Stimulated activated CD8-positive, alpha-beta memory T cell treated with anti-CD3 and anti-CD28 coated beads, Interleukin-4, amount 100 ng/mL, for 24 hours (primary cell): Measurements from ENCODE around the gene NPHS2.
"Not testable (repeated sequence)": the region's sequence is repeated elsewhere in the genome, so short reads cannot be mapped to it uniquely, and the experiment has no call there.

Experiments used
- DNase-seq: peaks from one replicate; pipeline ENCODE4 v3.0.0-alpha.2; 2020; ENCODE audit warnings: low read depth

The NPHS2 gene

DNA sequence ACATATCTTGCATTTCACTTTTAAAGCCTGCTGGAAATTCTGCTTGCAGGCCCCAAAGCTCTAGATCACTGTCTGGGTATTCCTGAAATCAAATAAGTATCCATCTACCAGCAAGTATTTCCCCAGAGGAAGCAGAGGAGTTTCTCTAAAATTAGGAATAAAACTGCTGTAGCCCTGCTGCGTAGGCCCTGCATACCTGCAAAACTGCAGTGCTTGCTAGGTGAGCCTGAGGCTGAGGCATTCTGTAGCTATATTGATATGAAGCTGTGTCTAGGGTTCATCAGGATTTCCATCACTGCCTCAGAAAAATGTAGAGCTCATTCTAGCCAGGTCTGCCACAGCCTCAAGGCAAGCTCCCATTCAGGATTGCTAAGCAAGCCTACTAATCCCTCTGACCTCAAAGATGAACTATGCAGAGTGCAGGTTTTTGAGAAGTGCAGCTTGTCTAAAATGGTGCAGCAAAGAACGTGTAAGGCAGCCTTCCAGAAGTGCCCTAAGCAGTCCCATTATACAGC is 28.7 kb downstream of the NPHS2 start:
- DNase-seq: no peak

DNA sequence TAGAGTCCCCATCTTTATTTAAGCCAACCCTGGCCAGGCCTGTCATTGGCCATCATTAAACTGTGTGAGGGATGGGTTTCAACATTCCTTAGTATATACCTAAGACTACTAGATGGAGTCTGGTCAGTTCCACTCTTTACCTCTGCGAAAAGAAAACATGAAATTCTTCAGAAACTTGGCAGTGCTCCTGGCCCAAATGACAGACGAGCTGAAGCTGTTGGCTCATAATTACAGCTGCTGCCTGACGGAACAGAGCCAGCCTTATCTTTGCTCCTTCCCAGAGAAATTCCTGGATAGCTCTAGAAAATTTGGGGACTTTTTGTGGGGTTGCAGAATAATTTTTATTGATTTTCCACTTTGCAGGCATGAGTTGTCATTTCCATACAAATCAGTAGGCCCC is 30.4 kb downstream of the NPHS2 start:
- no peak for DNase-seq

DNA sequence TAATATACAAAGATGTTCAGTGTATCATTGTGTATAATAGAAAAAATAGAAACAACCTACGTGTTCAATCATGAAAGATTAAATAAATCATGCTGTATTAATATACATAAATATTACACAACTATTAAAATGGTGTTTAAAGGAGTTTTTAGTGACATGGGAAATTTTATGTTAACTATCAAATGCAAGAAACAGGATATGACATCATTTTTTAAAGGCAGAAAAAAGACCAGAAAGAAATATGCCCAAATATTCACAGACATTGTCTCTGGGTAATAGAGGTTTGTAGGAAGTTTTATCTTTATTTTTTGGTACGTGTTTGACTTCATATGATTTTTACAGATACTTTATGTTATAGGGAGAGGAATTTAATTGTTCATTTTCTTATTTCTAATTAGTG is 34.0 kb downstream of the NPHS2 start:
- DNase-seq: no peak

DNA sequence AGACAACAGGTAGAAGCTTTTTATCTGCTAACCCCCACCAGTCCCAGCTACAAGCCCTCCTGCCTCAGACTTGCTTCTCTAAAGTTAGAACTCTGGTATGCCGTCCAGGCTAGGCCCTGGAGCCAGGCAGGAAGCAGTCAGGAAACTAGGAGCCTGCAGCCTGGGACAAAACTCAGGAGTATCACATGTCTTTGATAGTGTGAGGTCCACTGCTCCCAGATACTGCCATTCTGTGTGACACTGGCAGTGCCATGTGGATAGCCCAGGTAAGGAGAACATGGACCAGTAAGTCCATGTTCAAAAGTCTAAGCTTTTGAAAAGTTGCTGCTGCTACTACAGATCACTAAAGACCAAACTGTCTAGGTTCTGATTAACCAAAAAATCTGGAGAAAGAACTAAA is 45.4 kb downstream of the NPHS2 start:
- DNase-seq: no peak

DNA sequence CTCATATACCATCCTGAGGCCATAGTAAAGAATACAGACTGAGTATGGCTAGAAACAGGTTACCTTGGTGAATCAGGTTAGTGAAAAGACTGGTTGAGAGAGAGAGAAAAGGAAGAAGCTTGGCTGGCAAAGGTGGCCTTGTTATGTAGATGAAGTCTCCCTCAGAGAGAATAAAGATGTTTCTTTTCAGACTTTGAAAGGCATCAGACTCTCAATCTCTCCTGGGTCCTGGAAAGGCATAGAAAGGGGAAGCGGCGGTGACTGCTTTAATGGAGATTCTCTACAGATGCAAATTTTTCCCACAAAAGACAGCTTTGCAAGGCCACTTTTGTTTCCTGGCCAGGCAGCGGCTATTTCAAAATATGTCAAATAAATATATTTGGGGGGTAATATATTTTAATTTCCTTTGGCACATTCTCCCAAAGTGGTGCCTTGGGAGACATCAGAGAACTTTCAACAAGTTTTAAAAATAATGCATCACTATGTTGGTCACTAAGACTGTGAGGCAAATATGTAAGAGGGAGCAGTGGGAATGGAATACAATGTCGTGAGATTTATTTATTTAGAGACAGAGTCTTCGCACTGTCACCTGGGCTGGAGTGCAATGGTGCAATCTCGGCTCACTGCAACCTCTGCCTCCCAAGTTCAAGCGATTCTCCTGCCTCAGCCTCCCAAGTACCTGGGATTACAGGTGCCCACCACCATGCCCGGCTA is 46.1 kb downstream of the NPHS2 start:
- no peak for DNase-seq

DNA sequence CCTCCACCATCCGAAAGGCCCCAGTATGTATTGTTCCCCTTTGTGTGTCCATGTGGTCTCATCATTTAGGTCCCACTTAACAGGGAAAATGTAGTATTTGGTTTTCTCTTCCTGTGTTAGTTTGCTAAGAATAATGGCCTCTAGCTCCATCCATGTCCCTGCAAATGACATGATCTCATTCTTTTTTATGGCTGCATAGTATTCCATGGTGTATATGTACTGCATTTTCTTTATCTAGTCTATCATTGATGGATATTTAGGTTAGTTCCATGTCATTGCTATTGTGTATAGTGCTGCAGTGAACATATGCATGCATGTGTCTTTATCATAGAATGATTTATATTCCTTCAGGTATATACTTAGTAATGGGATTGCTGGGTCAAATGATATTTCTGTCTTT is 57.2 kb downstream of the NPHS2 start:
- not testable (repeated sequence) for DNase-seq

DNA sequence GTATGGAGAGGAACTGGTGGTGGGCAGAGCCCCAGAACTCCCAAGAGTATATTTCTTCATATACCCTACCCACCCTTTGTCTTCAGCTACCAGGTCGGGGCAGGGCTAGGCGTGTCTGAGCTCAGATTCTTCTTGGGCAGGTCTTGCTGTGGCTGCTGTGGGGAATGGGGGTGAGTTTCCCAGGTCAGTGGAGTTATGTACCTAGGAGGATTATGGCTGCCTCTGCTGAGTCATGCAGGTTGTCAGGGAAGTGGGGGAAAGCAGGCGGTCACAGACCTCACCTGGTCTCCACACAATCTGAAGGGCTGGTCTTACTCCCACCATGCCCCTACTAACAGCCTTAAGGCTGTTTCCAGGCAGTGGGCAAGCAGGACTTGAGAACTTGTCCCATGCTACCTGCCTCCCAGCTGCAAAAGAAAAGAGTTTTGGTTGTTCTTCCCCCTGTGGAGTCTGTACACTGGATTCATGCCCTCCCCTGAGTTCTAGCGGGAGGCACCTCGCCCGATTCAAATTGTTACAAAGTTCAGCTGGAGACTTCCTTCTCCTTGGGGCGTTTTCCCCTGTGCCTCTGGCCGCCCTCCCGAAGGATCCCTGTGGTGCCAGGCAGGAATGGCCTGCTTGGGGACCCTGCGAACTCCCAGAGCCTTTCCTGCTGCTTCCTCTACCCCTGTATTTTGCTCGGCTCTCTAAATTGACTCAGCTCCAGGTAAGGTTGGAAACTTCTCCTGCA is 58.6 kb downstream of the NPHS2 start:
- DNase-seq: no peak

DNA sequence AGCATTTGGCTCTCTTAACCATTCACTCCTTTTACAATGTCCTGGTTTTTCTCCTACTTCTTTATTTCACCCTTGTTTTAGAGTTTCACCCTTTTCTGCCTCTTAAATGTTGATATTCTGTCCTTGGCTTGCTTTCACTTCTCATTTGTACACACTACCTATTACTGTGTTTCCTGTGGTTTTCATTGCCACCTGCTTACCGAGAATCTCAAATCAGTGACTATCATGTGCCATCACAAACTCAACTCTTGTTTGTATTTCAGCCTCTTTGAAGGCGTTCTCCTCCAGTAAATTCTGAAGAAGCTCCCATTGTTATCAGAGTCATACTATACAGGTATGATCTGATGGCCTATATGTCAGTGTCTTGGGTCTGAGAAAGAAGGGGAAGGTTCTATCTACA is 65.7 kb downstream of the NPHS2 start:
- DNase-seq: no peak

DNA sequence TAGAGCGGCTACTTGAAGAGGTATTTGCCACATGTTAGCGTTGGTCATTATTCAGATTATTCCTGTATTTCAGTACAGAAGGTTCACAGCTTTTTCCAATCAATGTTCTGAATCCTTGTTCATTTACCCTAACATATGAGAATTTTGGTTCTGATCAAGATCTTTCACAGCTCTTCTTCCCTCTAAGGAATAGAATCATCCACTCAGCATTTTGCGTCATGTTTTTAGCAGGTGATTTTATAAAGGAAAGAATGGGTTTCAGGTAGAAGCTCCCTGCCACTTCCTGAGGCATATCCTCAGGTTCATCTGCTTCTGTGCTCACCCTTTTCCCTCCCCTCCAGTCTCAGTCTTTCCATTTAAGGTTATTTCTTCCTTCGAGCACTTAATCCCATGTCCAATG is 66.4 kb downstream of the NPHS2 start:
- no peak for DNase-seq

DNA sequence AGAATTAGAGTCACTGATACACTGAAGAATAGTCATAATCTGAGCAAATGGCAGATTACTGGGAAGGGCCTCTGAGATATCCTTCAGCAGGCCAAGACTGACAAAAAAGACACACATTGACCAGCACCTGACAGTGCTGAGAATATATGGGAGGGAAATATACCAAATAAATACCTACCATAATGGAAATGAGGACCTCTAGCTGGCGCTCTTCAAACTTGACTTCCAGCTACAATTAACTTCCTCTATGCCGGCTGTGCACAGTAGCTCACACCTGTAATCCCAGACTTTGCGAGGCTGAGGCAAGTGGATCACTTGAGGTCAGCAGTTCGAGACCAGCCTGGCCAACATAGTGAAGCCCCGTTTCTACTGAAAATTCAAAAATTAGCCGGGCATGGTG is 69.5 kb downstream of the NPHS2 start:
- DNase-seq: no peak
